HepG2 (cell line): Measurements from ENCODE around the gene ADD2. TPM values are rescaled to one million over a fixed set of nuclear protein-coding genes. Genes with fewer than 3 reads are reported as not detected.

Experiments
- ATAC-seq: fragments of 200-7000 bp; cut with Tn5 transposase; 3 replicates; pipeline ENCODE4 v1.9.1; 2020; ENCODE audit warnings: mild to moderate bottlenecking, moderate library complexity
- BruUV-seq: library from RNA; stranded (reverse); fragments of 400-500 nt; replicated peaks from 2 replicates; lab custom pipeline; 2021; lab: Mats Ljungman, UMichigan
- CTCF ChIA-PET: fragments of 300-600 bp; formaldehyde crosslinking; extraction: SDS; loops from one replicate; lab custom pipeline; 2021; ENCODE audit warnings: low total read pairs, inconsistent platforms, low intra/inter-chr PET ratio; lab: Yijun Ruan, JAX
- POLR2A ChIA-PET: fragments of 350-600 bp; sonication (Branson Sonifier 250); formaldehyde crosslinking; loops from one replicate; lab custom pipeline; 2020; ENCODE audit warnings: antibody characterized with exemption, inconsistent platforms; lab: Yijun Ruan, JAX
- DNase-seq: peaks from one replicate; pipeline ENCODE4 v3.0.0-alpha.2; 2015; ENCODE audit warnings: low spot score
- FAIRE-seq: peaks from 3 replicates; lab custom pipeline; 2011; peaks lifted over from hg19 to GRCh38; lab: Jason Lieb, UNC
- H2AFZ ChIP-seq: one replicate; pipeline ENCODE4 v1.6.1; 2011; ENCODE audit warnings: low read length, inconsistent platforms
- H3K27ac ChIP-seq: fragments of 300-600 bp; 3 replicates; pipeline ENCODE4 v1.8.0; 2011; ENCODE audit warnings: mixed run types, mild to moderate bottlenecking, mixed read lengths, low read length, inconsistent platforms; ENCODE audit not compliant: insufficient read depth; ENCODE audit errors: extremely low read length
- H3K27me3 ChIP-seq, 2 experiments: fragments of 200-600 bp in 1 of 2; 2 replicates in 1 of 2; 3 replicates in 1 of 2; pipeline versions ENCODE4 v1.6.0 to v1.8.0; 2011; ENCODE audit warnings: low read length in 2 of 2, mild to moderate bottlenecking in 2 of 2, moderate library complexity in 2 of 2, inconsistent platforms in 1 of 2; ENCODE audit not compliant: insufficient read depth in 2 of 2, control insufficient read depth in 1 of 2
- H3K36me3 ChIP-seq, 2 experiments: fragments of 200-600 bp in 1 of 2; replicated peaks in 1 of 2; 2 replicates in 1 of 2; 3 replicates in 1 of 2; pipeline versions ENCODE4 v1.5.1 to v1.8.0; 2011; ENCODE audit warnings: low read length in 2 of 2, inconsistent platforms in 1 of 2; ENCODE audit not compliant: insufficient read depth in 2 of 2, control insufficient read depth in 1 of 2
- H3K4me1 ChIP-seq: 2 replicates; pipeline ENCODE4 v1.5.1; 2012; ENCODE audit warnings: low read length, inconsistent platforms; ENCODE audit not compliant: insufficient read depth
- H3K4me2 ChIP-seq: 2 replicates; pipeline ENCODE4 v1.6.0; 2011; ENCODE audit warnings: low read depth, low read length, inconsistent platforms
- H3K4me3 ChIP-seq, 3 experiments: fragments of 200-600 bp in 1 of 3; sonication (generic), shearing (Covaris generic) in 1 of 3; replicated peaks in 1 of 3; 2 replicates each; pipeline ENCODE4 v1.5.1; 2011 to 2016; ENCODE audit warnings: low read length in 3 of 3, inconsistent platforms in 2 of 3, low read depth in 2 of 3, mild to moderate bottlenecking in 2 of 3, control low read depth in 1 of 3, mixed read lengths in 1 of 3; ENCODE audit not compliant: insufficient read depth in 1 of 3
- H3K79me2 ChIP-seq: one replicate; pipeline ENCODE4 v1.6.1; 2011; ENCODE audit warnings: low read length, inconsistent platforms; ENCODE audit not compliant: insufficient read depth
- H3K9ac ChIP-seq: 2 replicates; pipeline ENCODE4 v1.6.0; 2011; ENCODE audit warnings: mild to moderate bottlenecking, low read depth, low read length, inconsistent platforms; ENCODE audit not compliant: insufficient read depth
- H3K9me3 ChIP-seq: 2 replicates; pipeline ENCODE4 v1.5.1; 2012; ENCODE audit warnings: mild to moderate bottlenecking, low read length
- H4K20me1 ChIP-seq: 2 replicates; pipeline ENCODE4 v1.6.0; 2011; ENCODE audit warnings: inconsistent platforms, mild to moderate bottlenecking, low read length, moderate library complexity; ENCODE audit not compliant: insufficient read depth
- BATF2 ChIP-seq: sonication (generic); formaldehyde crosslinking; IDR thresholded peaks from 2 replicates; pipeline ENCODE4 v1.8.0; 2022; ENCODE audit warnings: mild to moderate bottlenecking, missing genetic modification reagents, moderate library complexity
- ZBTB1 ChIP-seq: sonication (generic); formaldehyde crosslinking; IDR thresholded peaks from 2 replicates; pipeline ENCODE4 v1.4.0; 2020; ENCODE audit warnings: missing genetic modification reagents, borderline replicate concordance
- ZNF431 ChIP-seq: sonication (generic); formaldehyde crosslinking; IDR thresholded peaks from 2 replicates; pipeline ENCODE4 v1.9.0; 2022; ENCODE audit warnings: missing genetic modification reagents, low read depth, mild to moderate bottlenecking, borderline replicate concordance
- ZSCAN5A ChIP-seq: sonication (generic); formaldehyde crosslinking; IDR thresholded peaks from 2 replicates; pipeline ENCODE4 v1.8.0; 2022; ENCODE audit warnings: mild to moderate bottlenecking, missing genetic modification reagents, borderline replicate concordance
- WGBS: methylation state at CpG from one replicate; pipeline ENCODE4 v1.1.6; 2017; ENCODE audit warnings: low lambda C conversion rate; 5-methylcytosine and 5-hydroxymethylcytosine counted together
- in situ Hi-C: cut with HindIII; loops from 2 replicates; pipeline ENCODE4 v1.10.0; 2017; ENCODE audit warnings: low pct_unique_long_range_greater_than_20kb; ENCODE audit not compliant: extremely low pct_ligation_motif_present
- intact Hi-C: fragments of 100-400 bp; cut with micrococcal nuclease; formaldehyde crosslinking; loops from one replicate; pipeline ENCODE4 v1.10.0; 2022; ENCODE audit not compliant: unreplicated experiment
- polyA plus RNA-seq, 8 experiments: library from polyadenylated mRNA; depleted of rRNA in 3 of 8; stranded (reverse) in 7 of 8; unstranded in 1 of 8; fragments of >200 nt; fragmentation: Illumina TruSeq in 4 of 8; extraction: Trizol in 4 of 8; gene quantifications; 2 replicates each; pipeline versions ENCODE4 v1.2.1 to v1.2.3, GENCODE V29; 2011 to 2016; ENCODE audit warnings: low read depth in 4 of 8, missing spikeins in 1 of 8, mixed read lengths in 1 of 8; ENCODE audit not compliant: insufficient read depth in 1 of 8
- total RNA-seq, 5 experiments: library from RNA; depleted of rRNA; stranded (reverse); fragments of >200 nt; fragmentation: Illumina TruSeq; extraction: Trizol; gene quantifications; 2 replicates each; pipeline ENCODE4 v1.2.3, GENCODE V29; 2016; ENCODE audit warnings: low read depth in 1 of 5
- TF ChIP-seq, protein P1 (sequence below): IDR thresholded peaks from 2 replicates; pipeline ENCODE4 v1.6.1; 2012; ENCODE audit warnings: inconsistent platforms

ADD2 gene
- total and polyA plus RNA-seq, 2 of the 13 experiments (the other 11 are each of a cell fraction or from before 2014, with no cell fraction given): 0.05 to 0.13 TPM

GRCh38 chr2:70648961-70649360, 119.0 kb downstream of the ADD2 start:
- peaks cover 0 to under 1% of the 10 kb centered on the region in 2 experiments; a peak in 3 of 5 replicates for H3K27me3 ChIP-seq
- intact Hi-C loops (loop anchor here (1.0 kb wide), 2 partner anchors 308 to 345 kb away; no protein-coding TSS in a partner anchor), in situ Hi-C loops (loop anchor here (5.0 to 10.0 kb wide), 2 partner anchors 307 to 344 kb away; partner anchors contain the start of gene FAM136A)
- FAIRE-seq (no peak), DNase-seq (no peak), ATAC-seq (no peak)
- WGBS: 34% methylated on average over 3 of the region's 3 CpGs
- no peaks in the 10 kb centered on the region for H3K36me3 ChIP-seq
- BruUV-seq: no TSS peak
- H3K4me3 ChIP-seq: no peak overlapping the region
- no peak overlapping the region for H2AFZ ChIP-seq
- H3K4me1 ChIP-seq: no peaks in the 10 kb centered on the region
- H3K27ac ChIP-seq: no peak overlapping the region
- no peaks in the 10 kb centered on the region for H3K79me2 ChIP-seq
- ChIA-PET POLR2A (no interaction called here), CTCF (interaction anchor here (1.2 to 4.2 kb wide), 3 partner anchors 308 to 345 kb away, joined by 3 to 46 read pairs (median 36); partner anchors contain the start of gene FAM136A)
- H3K4me2 ChIP-seq: no peak overlapping the region
- H4K20me1 ChIP-seq: no peaks in the 10 kb centered on the region
- H3K9me3 ChIP-seq: no peaks in the 10 kb centered on the region
- no peak overlapping the region for H3K9ac ChIP-seq
- TF ChIP-seq, protein P1, sequence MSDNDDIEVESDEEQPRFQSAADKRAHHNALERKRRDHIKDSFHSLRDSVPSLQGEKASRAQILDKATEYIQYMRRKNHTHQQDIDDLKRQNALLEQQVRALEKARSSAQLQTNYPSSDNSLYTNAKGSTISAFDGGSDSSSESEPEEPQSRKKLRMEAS: no peak
- TF ChIP-seq ZBTB1 (CRISPR knock-in tag): no peak
- no peak for TF ChIP-seq BATF2 (CRISPR knock-in tag)
- TF ChIP-seq ZNF431 (CRISPR knock-in tag): no peak
- no peak for TF ChIP-seq ZSCAN5A (CRISPR knock-in tag)
